Measurements from ENCODE around the gene AKAP8.
A peak's percentile ranks its signal among the peaks of the same experiment; 100 is the strongest.
"Not testable (repeated sequence)": the region's sequence is repeated elsewhere in the genome, so short reads cannot be mapped to it uniquely, and the experiment has no call there.

Gene AKAP8

DNA sequence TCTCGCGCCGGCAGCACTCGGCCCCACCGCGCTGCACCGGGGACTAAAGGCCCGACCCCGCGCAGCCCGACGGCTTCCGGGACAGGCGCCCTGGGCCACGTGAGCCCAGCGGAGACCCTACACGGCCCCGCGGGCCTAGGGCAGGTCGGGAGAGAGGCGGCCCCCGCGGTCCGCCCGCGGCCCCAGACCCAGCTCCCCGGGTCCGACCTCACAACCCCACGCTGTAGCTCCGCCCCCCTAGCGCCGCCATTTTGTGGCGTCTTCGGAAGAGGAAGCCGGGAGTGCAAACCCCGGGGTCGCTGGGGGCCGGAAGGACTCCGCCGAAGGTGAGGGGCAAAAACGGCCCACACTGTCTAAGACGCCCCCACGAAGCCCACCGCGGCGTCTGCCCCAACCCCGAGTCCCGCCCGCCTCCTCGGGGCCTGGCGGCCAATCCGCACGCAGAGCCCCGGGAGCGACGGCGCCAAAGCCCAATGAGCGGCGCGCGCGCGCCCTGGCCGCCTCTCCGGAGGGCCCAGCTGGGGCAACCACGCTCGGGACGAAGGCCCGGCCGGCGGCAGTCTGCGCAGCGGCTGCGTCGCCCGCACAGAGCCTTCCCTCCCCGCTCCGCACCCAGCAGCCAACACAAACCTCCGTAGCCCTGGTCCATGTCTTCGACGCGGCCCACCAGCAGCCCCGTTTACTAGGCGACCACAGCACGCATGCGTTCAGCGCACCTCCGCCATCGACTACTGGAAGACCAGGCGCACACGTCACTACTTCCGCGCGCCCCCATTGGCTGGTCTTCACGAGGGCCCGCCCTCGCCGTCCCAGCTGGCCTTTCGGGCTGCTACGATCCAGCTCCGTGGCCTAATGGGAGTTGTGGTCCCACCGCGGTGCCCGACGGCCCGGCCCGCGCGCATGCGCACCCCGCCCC is at the start of gene AKAP8:
Gene AKAP8, minus strand, starts transcription at position 705 of the 916 bp plus-strand sequence. Its CDS starts 56 bp downstream, at position 649.
- Histone ChIP-seq H3K27ac (peak within 1 kb of the TSS; percentile 84 to 100 (median 98)), H3K4me3 (peak within 1 kb of the TSS; percentile 72 to 100 (median 87))

DNA sequence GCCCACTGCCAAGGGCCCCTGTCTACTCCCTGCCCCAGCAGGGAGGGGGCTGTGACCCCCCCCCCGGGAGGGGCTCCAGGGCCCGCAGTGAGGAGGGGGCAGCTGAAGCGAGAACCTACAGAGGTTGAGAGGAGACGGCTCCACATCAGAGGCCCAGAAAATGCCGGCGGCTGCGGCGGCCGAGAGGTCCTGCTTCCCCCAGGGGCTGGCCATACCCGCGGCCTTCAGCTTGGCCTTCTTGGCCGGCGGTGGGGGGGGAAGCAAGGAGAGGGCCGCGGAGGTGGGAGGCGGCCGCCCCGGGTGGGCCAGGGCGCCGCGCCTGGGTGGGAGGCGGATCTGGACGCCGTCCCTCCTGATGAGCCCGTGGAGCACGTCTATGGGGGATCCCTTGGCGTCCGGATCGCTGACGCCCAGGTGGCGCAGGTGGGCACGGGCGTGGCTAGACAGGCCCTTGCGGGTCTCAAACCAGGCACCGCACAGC is 48.4 kb upstream of the AKAP8 start:
- Histone ChIP-seq H3K27ac (no peak overlapping the region), H3K4me3 (no peak overlapping the region)

DNA sequence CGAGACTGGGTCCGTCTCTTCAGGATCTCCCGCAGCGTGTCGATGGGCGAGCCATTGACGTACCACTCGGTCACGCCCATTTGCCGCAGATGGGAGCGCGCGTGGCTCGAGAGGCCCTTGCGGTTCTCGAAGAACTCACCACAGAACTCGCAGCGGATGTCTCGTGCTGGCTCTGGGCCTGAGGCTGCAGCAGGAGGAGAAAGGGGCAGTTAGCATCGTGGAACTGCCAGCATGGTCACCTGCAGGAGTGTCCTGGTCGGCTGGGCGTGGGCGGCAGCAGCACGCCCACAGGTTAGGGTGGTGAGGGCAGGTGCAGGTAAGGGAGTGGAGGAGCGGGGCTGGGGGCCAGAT is 47.7 kb upstream of the AKAP8 start:
- H3K4me3 ChIP-seq: no peak overlapping the region
- H3K27ac ChIP-seq: no peak overlapping the region

DNA sequence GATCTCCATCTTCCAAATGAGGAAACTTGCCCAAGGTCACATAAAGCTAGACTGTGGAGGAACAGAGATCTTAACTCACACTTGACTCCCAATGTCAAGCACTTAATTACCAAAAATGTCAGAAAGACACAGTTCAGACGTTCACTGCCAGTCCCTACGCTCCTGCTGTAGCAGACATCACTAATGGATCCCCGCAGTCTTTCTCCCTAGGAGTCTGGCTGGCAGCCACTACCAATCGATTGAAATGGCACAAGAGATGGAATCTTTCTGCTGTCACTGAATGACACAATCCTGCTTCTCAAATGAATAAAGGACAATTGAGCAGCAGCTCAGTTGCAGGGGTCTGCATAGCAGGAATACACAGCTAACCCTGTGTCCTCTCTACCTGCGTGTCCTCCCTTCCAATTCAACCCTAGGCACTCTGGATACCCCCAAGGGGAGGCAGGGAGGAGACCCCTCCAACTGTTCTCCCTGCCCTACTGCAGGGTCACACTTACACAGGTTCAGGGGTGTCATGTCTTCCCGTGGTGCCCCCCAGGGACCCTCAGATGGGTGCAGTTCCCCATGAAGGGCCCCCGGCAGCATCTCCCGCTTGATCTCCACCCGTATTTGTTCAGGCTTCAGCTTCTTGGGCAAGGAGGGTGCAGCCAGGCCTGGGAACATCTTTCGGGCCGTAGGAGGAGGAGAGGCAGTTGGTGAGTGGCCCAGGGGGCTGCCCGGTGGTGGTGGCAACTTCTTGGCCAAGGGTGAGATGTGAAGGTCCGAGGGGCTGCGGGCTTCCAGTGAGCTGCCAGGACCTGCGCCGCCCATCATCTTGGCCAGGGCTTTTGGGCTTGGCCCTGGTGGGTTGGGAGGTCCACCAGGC is 47.1 kb upstream of the AKAP8 start:
- Histone ChIP-seq H3K4me3 (no peak overlapping the region), H3K27ac (no peak overlapping the region)

DNA sequence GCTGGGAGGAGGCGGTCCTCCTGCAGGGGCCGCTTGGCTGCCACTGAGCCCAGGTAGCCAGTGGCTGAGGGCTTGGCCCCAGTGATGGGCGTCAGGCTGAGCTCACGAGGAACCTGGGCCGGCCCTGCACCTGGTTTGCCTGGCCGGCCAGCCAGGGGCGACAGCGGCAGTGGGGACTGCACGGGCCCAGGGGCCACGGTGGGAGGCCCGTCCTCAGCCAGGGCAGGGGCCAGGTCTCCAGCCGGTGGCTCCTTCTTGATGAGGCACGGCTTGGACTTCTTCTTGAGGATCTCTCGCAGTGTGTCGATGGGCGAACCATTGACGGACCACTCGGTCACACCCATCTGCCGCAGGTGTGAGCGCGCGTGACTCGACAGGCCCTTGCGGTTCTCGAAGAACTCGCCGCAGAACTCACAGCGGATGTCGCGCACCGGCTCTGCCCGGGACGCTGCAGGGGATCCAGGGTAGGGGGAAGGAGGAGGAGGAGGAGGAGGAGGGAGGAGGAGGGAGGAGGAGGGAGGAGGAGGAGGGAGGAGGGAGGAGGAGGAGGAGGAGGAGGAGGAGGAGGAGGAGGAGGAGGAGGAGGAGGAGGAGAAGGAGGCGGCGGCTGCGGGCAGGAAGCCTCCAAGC is 45.8 kb upstream of the AKAP8 start:
- no peak overlapping the region for H3K27ac ChIP-seq
- H3K4me3 ChIP-seq: no peak overlapping the region

DNA sequence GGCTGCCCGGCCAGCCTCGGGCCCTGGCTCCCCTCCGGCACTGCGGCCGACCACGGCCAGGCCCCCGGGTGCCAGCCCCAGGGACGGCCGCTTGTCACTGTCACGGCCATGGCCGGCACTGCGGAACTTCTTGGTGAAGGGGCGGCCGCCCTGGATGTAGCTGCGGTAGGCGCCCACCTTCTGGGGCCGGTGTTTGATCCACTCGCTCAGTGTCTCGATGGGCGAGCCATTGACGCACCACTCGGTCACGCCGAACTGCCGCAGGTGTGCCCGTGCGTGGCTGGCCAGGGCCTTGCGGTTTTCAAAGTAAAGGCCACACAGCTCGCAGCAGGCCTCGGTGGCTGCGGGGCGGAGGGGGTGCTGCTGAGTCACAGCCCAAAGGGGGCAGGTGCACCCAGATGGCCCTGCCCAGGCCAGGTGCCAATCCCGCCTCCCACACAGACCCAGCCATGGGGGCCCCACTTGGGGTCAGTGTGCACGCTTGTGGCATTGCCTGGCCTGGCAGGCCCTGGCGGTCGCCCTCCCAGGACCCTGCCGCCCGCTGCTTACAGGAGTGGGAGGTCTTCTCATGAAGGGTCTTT is 45.2 kb upstream of the AKAP8 start:
- H3K4me3 ChIP-seq: no peak overlapping the region
- H3K27ac ChIP-seq: no peak overlapping the region

DNA sequence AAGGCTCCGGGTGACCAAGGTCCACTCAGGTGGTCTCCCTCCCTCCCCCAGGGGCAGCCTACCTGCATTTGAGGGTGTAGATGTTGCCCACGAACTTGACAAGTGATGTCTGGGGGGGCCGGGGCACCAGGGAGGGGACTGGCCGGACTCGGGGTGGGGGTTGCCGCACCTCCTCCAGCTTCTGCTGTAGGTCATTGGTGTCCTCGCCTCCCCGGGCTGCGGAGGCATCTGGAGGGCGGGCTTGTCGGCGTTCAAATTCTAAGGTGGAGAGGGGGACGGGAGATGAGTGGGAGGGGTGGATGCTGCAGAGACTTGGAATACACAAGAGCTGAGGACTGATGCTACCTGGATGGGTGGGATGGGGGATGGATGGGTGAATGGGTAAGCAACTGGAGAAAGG is 44.5 kb upstream of the AKAP8 start:
- H3K27ac ChIP-seq: no peak overlapping the region

DNA sequence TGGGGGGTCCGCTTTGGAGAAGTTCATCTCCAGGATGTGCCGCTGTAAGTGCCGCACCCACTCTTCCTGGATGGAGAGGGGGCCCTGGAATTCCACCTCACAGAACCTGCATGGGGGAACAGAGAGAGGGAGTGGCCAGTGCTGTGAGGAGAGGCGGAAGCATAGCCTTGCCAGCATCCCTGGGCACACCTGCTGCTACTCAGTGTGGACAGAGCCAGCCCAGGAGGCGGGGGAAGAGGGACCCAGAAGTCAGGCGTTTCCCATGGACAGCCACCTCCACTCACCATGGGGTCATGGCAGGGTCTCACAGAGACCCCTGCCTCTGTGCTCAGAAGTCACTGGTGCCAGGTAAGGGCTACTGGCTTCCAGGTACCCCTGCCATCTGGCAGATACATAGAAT is 43.5 kb upstream of the AKAP8 start:
- H3K27ac ChIP-seq: no peak overlapping the region
- no peak overlapping the region for H3K4me3 ChIP-seq

More for the DNA sequence above, 44.5 kb upstream of the AKAP8 start:
- H3K4me3 ChIP-seq: no peak overlapping the region

DNA sequence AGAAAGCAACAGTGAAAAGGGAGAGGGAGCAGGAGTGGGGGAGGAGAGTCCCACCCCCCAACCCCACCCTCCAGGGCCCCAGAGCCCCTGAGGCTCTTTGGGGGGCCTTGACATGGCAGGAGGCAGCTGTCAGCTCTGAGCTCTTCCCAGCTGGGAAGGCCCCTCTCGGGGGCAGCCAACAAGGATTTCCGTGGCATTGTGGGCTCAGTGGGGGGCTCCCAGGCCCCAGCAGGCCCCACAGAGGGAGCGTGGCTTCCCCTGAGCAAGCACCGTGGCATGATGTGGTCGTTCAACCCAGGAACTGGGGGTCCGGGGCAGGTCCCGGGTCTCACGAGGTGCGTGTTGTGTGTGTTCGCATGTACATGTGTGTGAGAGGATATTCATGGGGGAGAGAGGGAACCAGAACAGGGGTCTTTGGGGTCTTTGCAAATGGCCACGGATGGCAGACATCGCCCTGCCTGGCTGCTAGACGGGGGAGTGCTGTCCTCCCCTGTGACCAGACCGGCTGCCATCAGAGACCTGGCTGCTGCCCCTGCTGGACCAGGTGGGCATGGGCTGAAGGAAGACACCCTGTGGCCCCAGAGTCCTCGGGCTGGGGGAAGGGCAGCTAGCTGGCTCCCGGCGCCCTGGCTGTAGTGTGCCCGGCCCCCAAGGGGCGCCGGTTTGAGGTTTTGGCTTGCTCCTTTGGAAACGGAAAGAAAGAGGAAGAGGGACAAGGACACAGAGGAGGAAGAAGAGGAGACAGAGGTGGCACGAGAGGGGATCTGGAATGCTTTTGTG is 42.9 kb upstream of the AKAP8 start:
- no peak overlapping the region for H3K4me3 ChIP-seq
- no peak overlapping the region for H3K27ac ChIP-seq

DNA sequence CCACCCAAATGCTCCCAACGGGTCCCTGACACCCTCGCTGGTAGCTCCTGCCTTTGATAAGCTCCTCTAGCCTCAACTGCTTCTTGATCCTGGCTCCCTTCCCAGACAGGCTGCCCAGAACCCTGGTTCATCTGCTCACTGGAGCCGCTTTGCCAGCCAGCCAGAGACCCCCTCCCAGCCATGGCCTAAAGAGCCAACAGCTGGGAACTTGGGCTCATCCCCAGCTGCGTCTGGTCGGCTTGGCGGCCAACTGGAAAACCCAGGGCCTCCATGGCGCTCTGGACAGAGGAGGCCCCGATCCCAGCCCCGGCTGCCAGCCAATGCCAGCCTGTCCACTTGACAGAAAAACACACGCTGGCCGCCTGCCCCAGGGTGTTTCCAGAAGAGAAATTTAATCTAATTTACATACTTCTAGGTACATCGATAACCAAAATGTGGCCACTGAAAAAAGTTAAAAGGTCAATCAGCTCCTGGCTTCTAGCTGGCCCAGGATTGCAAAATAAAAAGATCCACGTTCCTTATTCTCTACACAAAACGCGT is 42.2 kb upstream of the AKAP8 start:
- Histone ChIP-seq H3K27ac (no peak overlapping the region), H3K4me3 (no peak overlapping the region)

DNA sequence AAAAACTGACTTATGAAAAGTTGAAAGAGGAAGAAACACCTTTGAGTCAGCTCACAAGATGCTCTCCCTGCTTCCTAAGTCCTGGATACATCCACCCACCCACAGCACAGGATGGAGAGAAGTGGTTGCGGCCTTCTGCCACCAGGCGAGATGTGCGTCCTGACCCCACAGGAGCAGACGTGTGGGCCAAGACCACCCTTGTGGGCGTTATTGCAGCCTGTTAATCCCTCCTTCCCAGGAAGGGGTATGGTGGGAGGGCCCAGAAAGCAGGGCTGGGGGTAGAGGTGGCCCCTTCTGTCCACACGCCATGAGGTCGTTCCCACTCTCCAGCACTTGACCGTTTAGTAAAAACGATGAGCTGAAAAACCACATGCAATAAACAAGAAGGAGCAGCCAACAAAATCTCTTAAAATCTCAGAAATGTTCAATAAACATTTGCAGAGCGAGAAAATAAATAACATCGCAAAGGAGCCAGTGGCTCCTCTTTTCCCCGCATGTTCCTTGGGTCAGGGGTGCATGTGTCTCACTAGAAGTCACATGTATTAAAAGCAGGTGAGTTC is 41.6 kb upstream of the AKAP8 start:
- no peak overlapping the region for H3K27ac ChIP-seq
- no peak overlapping the region for H3K4me3 ChIP-seq

DNA sequence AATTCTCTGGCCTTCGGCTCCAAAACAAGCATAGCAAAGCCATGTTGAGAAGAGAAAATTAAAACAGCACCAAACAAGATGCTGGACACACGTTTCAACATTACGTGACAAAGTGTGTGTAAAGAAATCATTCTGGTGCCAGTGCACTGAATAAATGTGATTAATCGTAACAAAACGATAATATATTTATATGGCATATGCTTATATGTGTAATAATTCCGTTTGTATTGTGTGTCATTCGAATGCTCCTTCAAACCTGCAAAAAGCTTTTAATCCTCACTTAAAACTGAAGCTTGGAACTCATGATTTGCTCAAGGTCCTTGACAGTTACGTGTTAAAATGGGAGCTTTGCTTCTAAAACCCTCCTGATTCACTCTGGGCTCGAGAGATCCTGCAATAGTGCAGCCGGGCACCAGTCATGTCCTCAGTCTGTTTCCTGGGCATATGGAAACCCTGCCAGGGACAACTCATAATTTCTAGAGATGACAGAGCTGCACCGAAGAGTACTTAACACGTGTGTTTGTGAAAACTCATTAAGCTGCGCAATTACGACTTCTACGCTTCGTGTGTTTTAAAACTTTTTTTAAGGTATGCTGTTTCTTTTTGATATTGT is 39.9 kb upstream of the AKAP8 start:
- peak overlapping the region; percentile 13 to 93 (median 80) for H3K4me3 ChIP-seq
- peak overlapping the region in 13 of 21 experiments; percentile 9 to 95 (median 57) for H3K27ac ChIP-seq

DNA sequence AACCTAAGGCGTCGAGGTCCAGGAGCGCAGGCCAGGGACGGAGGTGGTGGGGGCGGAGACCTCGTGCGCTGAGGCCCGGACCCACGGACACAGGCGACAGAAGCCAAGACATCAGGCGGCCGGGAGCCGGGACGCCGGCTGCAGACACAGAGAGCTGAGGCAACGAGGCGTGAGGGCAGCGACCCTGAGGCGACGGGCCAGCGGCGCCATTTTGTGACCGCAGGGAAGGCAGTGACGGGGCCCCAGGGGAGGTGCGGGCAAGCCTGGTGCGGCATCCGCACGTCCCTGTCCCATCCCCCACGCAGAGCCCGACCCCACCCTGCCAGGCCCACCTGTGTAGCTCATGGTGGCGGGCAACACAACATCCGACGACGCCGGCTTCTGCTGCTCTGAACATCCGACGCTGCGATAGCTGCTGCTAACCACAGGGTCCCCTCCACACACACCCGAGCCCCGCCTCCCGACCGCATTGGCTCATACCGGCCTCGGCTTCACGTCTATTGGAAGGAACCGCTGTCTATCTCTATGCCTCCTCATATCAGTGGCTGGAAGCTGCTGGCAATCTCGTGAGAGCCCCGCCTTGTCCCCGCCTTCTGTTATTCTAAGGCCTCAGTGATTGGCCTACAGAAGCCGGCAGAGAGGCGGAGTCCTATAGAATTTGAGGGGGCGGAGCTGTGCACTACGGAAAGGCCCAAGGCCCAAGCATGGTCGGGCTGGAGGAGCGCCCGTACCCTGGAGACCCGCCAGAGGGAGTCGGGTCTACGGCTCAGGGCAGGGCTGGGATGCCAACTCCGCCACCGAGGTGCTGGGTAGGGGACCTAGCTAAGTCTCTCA is 39.2 kb upstream of the AKAP8 start, which contains the start of gene AKAP8L:
Gene AKAP8L, minus strand, starts transcription at position 410 of the 834 bp plus-strand sequence. Its CDS starts 65 bp downstream, at position 345.
- H3K4me3 ChIP-seq: peak within 1 kb of the TSS; percentile 63 to 94 (median 83)
- H3K27ac ChIP-seq: peak within 1 kb of the TSS; percentile 67 to 96 (median 90)

DNA sequence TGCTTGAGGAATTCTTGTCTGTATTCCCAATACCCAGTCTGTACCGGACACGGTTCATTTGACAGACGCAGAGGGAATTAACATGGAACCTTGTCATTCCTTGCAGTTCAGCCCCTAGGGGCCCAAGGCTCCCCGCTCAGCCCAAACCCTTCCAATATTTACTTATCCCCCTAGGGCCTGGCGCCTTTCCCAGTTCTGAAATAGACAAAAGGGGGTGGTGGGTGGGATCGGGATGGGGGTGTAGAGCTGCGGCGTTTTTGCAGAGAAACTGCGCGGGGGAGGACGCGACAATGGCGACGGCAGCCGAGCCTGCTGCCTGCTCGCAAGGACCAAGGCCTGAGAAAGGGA is 38.6 kb upstream of the AKAP8 start:
- Histone ChIP-seq H3K4me3 (peak overlapping the region; percentile 63 to 94 (median 83)), H3K27ac (peak overlapping the region; percentile 67 to 96 (median 90))

DNA sequence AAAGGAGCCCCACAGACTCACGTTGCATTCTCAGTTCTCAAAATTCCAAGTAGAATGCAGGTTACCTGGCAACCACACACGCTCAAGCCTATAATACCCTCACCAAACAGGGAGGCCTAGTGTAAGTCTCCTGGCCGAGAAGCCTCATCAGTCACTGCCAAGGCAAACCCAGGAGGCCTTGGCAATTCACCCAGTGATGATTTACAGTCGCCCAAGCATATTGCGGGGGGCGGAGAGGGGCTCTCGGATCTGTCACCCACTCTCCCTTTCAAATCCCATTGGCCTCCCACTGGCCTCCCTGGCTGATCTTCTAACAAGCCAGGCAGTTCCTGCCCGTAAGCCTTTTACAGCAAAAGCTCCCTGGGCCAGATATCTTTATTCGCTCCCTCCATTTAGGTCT is 38.1 kb upstream of the AKAP8 start:
- H3K4me3 ChIP-seq: peak overlapping the region; percentile 63 to 94 (median 83)
- peak overlapping the region in 20 of 21 experiments; percentile 67 to 96 (median 90) for H3K27ac ChIP-seq

DNA sequence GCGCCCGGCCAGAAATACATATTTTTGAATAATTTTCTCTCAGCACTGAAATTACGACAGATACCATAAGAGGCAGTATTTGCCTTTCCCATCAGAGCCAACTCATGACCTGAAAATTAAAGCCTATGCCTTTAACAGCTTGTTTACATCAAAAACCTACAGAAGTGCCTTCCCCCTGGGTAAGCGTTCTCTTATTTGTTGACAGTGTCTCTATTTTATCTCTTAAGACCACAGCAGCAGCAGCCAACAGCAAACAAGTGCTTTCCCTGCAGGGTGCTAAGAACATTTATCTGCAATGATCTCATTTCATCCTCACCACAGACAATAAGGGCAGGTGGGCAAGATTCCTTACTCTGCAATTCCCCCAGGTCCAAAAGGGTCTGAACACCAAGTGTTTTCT is 33.2 kb upstream of the AKAP8 start:
- Histone ChIP-seq H3K4me3 (no peak overlapping the region), H3K27ac (peak overlapping the region in 1 of 21 experiments; percentile 57)

DNA sequence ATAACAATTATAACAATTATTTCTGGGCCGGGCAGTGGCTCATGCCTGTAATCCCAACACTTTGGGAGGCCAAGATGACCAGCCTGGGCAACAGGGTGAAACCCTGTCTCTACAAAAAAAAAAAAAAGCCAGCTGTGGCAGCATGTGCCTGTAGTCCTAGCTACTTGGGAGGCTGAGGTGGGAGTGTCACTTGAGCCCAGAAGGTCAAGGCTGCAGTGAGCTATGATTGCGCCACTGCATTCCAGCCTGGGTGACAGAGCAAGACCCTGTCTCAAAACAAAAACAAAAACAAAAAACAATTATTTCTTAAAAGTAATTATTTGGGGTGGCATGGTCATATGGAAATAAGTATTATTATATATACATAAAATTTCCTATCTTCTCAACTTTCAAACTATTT is 31.8 kb upstream of the AKAP8 start:
- H3K27ac ChIP-seq: peak overlapping the region in 1 of 21 experiments; percentile 6
- not testable (repeated sequence) for H3K4me3 ChIP-seq
